Upper lobe of right lung (tissue), 1 donor: ENCODE data around the gene CDH4. TPM values are rescaled to one million over a fixed set of nuclear protein-coding genes. Genes with fewer than 3 reads are reported as not detected.

Experiments
- ATAC-seq: fragments of 200-7000 bp; cut with Tn5 transposase; one replicate; pipeline ENCODE4 v1.9.1; 2020; ENCODE audit warnings: mild to moderate bottlenecking, moderate library complexity
- DNase-seq: peaks from one replicate; pipeline ENCODE4 v3.0.0-alpha.2; 2020
- H3K27ac ChIP-seq: fragments of 200-600 bp; one replicate; pipeline ENCODE4 v1.8.0; 2022
- H3K27me3 ChIP-seq: fragments of 200-600 bp; one replicate; pipeline ENCODE4 v1.8.0; 2022; ENCODE audit warnings: mild to moderate bottlenecking
- H3K36me3 ChIP-seq: fragments of 200-600 bp; one replicate; pipeline ENCODE4 v1.8.0; 2022
- H3K4me1 ChIP-seq: fragments of 200-600 bp; one replicate; pipeline ENCODE4 v1.8.0; 2022
- H3K4me3 ChIP-seq: fragments of 200-600 bp; one replicate; pipeline ENCODE4 v1.8.0; 2022; ENCODE audit warnings: mild to moderate bottlenecking
- H3K9me3 ChIP-seq: fragments of 200-600 bp; one replicate; pipeline ENCODE4 v1.8.0; 2022
- CTCF ChIP-seq: fragments of 200-600 bp; IDR thresholded peaks from one replicate; pipeline ENCODE4 v1.8.0; 2022; ENCODE audit warnings: antibody characterized with exemption
- intact Hi-C: fragments of 100-400 bp; cut with DNase I; formaldehyde crosslinking; loops from one replicate; pipeline ENCODE4 v1.11.0; 2022
- total RNA-seq: library from RNA; stranded (reverse); fragmentation: NEBNext Ultra II Directional; extraction: Animal tissue kit (Norgen Biotek cat#: 25700); gene quantifications from one replicate; pipeline ENCODE4 v1.2.1, GENCODE V29; 2021
- donor health status: DM: no; HTN: yes; CAD: no; lungs with severe emphysema.

Gene CDH4
- total RNA-seq, 1 donor from 2014 or later = 0.23 TPM

GRCh38 chr20:61879694-61880093 is 627.6 kb downstream of the CDH4 start:
- Histone ChIP-seq H3K36me3 (no peaks in the 10 kb centered on the region), H3K9me3 (no peaks in the 10 kb centered on the region), H3K4me1 (no peaks in the 10 kb centered on the region), H3K27me3 (no peaks in the 10 kb centered on the region), H3K27ac (no peak overlapping the region), H3K4me3 (no peak overlapping the region)
- DNase-seq (no peak), ATAC-seq (no peak)
- TF ChIP-seq CTCF = no peak
- intact Hi-C loops = no loop called here

DNA sequence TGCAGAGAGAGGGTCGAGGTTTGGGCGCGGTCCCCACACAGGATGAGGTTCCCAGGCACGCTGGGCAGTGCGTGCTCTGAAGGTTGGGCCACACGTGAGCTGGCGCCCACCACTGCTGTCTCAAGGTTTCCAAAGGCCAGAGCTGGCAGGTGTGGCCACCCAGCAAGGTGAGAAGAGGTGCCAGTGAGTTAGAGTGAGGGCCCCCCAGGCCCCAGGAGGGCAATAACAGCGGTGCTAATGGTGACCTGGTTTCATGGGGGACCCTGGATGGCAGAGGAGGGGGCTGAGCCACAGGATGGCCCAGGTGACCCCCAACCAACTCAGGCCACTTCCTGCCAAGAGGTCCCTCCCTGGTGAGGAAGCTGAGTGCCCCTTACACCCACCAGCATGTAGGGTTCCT is 628.6 kb downstream of the CDH4 start:
- Histone ChIP-seq H3K4me1 (no peaks in the 10 kb centered on the region), H3K27ac (no peak overlapping the region), H3K4me3 (no peak overlapping the region), H3K9me3 (no peaks in the 10 kb centered on the region), H3K27me3 (no peaks in the 10 kb centered on the region), H3K36me3 (no peaks in the 10 kb centered on the region)
- ATAC-seq (no peak), DNase-seq (no peak)
- intact Hi-C loops = no loop called here
- TF ChIP-seq CTCF = no peak

DNA sequence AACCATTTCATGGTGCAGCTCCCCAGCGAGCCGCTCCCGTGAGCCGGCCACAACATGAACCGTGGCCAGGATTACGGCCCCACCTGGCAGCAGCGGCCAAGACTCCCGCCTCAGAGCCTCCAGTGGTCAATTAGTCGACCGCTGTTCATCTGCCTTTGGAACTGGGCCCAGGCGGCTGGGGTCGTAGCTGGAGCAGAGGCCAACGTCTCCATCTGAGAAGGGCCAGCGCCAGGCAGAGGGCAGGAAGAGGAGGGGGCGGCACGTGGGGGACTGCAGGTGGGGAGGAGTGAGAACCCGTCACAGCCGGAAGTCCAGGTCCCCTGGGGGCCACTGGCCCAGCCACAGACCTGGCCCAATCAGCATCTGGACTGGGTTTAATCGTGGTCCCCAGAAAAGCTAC is 629.4 kb downstream of the CDH4 start:
- H3K9me3 ChIP-seq = no peaks in the 10 kb centered on the region
- no peak for DNase-seq
- no peak for TF ChIP-seq CTCF
- H3K27me3 ChIP-seq = no peaks in the 10 kb centered on the region
- ATAC-seq = no peak
- no peaks in the 10 kb centered on the region for H3K4me1 ChIP-seq
- no peak overlapping the region for H3K27ac ChIP-seq
- no peak overlapping the region for H3K4me3 ChIP-seq
- intact Hi-C loops = no loop called here
- H3K36me3 ChIP-seq = no peaks in the 10 kb centered on the region

GRCh38 chr20:61881861-61882260 is 629.8 kb downstream of the CDH4 start:
- no peaks in the 10 kb centered on the region for H3K36me3 ChIP-seq
- DNase-seq (no peak), ATAC-seq (no peak)
- intact Hi-C loops = no loop called here
- H3K27ac ChIP-seq = no peak overlapping the region
- H3K9me3 ChIP-seq = no peaks in the 10 kb centered on the region
- no peak for TF ChIP-seq CTCF
- no peak overlapping the region for H3K4me3 ChIP-seq
- no peaks in the 10 kb centered on the region for H3K4me1 ChIP-seq
- H3K27me3 ChIP-seq = no peaks in the 10 kb centered on the region

- ATAC-seq (no peak), DNase-seq (no peak)
- Histone ChIP-seq H3K36me3 (no peaks in the 10 kb centered on the region), H3K27ac (no peak overlapping the region), H3K9me3 (no peaks in the 10 kb centered on the region), H3K27me3 (no peaks in the 10 kb centered on the region), H3K4me3 (no peak overlapping the region), H3K4me1 (no peaks in the 10 kb centered on the region)
- TF ChIP-seq CTCF = no peak
- intact Hi-C loops = no loop called here
Measured at GRCh38 chr20:61882716-61883615, 630.9 kb downstream of the CDH4 start.
